ENCODE measurements around the gene PRKD2. TPM values are rescaled to one million over a fixed set of nuclear protein-coding genes. Genes with fewer than 3 reads are reported as not detected.

PRKD2 gene
- total RNA-seq, 1 donor from 2014 or later: 69.3 TPM

DNA sequence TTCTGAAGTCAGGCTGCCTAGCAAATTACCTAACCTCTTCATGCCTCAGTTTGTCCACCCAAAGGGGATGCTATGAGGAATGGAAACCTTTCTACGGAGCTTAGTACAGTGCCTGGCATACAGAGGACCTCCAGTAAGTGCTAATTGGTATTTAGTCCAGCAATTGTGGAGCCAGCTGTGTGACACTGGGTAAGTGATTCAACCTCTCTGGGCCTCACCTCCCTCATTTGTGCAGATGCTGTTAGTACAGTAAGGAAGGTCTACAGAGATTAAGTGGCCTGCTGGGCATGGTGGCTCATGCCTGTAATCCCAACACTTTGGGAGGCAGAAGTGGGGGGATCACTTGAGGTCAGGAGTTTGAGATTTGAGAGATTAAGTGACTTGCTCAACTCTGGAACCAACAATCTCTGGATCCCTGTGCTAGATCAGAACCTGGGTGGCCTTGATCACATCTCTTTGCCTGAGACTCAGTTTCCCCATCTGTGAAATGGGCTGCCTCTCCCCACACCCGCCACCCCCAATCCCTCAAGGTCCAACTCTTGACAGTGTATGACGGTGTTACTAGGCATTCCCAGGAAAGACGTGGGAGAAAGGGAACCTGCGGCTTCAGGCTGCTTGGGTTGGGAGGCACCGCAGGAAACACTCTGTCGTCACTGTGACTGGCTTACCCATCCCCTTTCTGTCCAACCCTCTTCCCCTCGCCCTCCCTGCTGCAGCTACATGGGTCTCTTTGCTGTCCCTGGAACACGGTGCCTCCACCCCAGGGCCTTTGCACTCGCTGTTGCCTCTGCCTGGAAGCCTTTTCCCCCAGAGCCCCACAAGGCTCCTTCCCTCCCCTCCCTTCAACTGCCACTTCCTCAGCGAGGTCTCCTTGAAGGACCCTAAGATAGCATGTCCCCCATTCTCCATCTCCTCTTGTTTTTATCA, 18.3 kb downstream of the PRKD2 start:
- no peaks in the 10 kb centered on the region for H3K27me3 Mint-ChIP-seq

DNA sequence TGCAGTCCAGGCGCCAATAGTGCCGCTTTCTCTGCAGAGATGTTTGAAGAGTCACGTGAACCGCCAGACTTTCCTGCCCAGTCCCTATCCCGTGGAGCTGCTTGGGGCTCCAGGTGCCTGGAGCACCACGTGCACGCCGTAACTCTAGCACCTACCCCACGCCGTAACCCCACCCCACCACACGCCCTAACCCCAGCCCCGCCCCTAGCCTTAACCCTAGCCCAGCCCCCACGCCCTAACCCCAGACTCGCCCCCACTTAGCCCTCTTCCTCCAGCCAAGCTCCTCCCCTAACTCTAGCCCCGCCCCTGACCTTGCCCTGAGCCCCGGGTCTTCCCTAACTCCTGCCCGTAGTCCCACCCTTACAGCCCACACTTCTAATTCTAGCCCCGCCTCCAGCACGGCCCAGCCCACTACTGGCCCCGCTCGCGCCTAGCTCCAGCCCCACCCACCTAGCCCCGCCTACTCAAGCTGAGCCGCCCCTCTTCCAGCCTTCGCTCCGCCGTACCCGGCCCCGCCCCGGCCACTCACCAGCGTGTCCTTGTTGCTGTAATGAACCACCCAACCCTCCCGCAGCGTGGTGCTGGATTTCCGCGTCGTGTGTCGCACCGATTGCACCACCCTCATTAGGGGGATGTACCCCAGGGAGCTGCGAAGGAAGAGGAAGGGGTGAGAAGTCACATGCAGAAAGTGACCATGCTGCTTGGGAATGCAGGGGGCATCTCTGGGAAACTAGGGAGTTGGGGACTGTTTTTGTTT, 19.5 kb downstream of the PRKD2 start:
- no peak overlapping the region for H3K4me3 Mint-ChIP-seq (ENCODE audit: low read depth)
- H3K9me3 Mint-ChIP-seq (ENCODE audit: low read depth): no peaks in the 10 kb centered on the region
- no peaks in the 10 kb centered on the region for H3K27me3 Mint-ChIP-seq
- H3K27ac Mint-ChIP-seq: no peak overlapping the region
- H3K36me3 Mint-ChIP-seq (ENCODE audit: insufficient read depth): peaks cover 37% of the 10 kb centered on the region
- TF ChIP-seq, protein P1, sequence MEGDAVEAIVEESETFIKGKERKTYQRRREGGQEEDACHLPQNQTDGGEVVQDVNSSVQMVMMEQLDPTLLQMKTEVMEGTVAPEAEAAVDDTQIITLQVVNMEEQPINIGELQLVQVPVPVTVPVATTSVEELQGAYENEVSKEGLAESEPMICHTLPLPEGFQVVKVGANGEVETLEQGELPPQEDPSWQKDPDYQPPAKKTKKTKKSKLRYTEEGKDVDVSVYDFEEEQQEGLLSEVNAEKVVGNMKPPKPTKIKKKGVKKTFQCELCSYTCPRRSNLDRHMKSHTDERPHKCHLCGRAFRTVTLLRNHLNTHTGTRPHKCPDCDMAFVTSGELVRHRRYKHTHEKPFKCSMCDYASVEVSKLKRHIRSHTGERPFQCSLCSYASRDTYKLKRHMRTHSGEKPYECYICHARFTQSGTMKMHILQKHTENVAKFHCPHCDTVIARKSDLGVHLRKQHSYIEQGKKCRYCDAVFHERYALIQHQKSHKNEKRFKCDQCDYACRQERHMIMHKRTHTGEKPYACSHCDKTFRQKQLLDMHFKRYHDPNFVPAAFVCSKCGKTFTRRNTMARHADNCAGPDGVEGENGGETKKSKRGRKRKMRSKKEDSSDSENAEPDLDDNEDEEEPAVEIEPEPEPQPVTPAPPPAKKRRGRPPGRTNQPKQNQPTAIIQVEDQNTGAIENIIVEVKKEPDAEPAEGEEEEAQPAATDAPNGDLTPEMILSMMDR (IDR thresholded peaks at IDR 0.05; ENCODE audit: unreplicated experiment): no peak
- H3K4me1 Mint-ChIP-seq (ENCODE audit: low read depth): no peaks in the 10 kb centered on the region
- DNase-seq (ENCODE audit: low spot score, unreplicated experiment): peak; percentile 63

More for the DNA sequence above, 18.3 kb downstream of the PRKD2 start:
- no peak overlapping the region for H3K4me3 Mint-ChIP-seq (ENCODE audit: low read depth)
- H3K36me3 Mint-ChIP-seq (ENCODE audit: insufficient read depth): peaks cover 31% of the 10 kb centered on the region
- H3K4me1 Mint-ChIP-seq (ENCODE audit: low read depth): no peaks in the 10 kb centered on the region
- TF ChIP-seq, protein P1 (IDR thresholded peaks at IDR 0.05; ENCODE audit: unreplicated experiment): no peak
- peak overlapping the region; percentile 63 for H3K27ac Mint-ChIP-seq
- no peaks in the 10 kb centered on the region for H3K9me3 Mint-ChIP-seq (ENCODE audit: low read depth)
- no peak for DNase-seq (ENCODE audit: low spot score, unreplicated experiment)

DNA sequence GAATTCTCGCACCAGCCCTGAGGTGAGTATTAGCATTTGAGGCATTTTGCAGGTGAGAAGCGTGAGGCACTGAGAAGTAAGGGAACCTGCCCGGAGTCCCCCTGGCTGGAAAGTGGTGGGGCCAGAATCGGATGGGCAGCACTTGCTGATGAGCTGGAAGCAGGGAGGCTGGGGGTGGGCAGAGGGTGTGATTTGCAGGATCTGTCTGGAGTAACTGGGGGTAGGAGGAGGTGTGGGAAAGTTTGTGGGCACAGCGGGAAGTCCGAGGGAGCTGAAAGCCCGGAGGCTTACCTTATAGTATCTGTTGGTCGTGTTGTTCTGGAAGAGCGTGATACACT, 20.1 kb downstream of the PRKD2 start:
- H3K4me1 Mint-ChIP-seq (ENCODE audit: low read depth): no peaks in the 10 kb centered on the region
- DNase-seq (ENCODE audit: low spot score, unreplicated experiment): no peak
- no peak overlapping the region for H3K4me3 Mint-ChIP-seq (ENCODE audit: low read depth)
- H3K27me3 Mint-ChIP-seq: no peaks in the 10 kb centered on the region
- peaks cover 40% of the 10 kb centered on the region for H3K36me3 Mint-ChIP-seq (ENCODE audit: insufficient read depth)
- H3K27ac Mint-ChIP-seq: no peak overlapping the region
- TF ChIP-seq, protein P1 (IDR thresholded peaks at IDR 0.05; ENCODE audit: unreplicated experiment): no peak
- H3K9me3 Mint-ChIP-seq (ENCODE audit: low read depth): no peaks in the 10 kb centered on the region

DNA sequence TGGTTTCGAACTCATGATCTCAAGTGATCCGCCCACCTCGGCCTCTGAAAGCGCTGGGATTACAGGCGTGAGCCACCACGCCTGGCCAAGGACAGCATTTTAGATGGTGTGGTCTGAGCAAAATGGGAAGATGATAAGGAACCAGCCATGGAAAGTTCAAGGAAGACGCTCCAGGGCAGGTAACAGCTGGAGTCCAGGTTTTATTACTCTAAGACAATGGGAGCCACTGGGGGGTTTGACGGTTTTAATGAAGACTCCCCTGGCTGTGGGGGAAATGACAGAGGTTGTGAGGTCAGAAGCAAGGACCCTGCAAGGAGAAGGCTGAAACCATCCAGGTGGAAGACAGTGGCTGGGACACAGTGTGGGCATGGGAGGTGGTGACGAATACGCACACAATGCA, 20.9 kb downstream of the PRKD2 start:
- TF ChIP-seq, protein P1 (IDR thresholded peaks at IDR 0.05; ENCODE audit: unreplicated experiment): no peak
- H3K27ac Mint-ChIP-seq: no peak overlapping the region
- no peaks in the 10 kb centered on the region for H3K4me1 Mint-ChIP-seq (ENCODE audit: low read depth)
- no peak overlapping the region for H3K4me3 Mint-ChIP-seq (ENCODE audit: low read depth)
- DNase-seq (ENCODE audit: low spot score, unreplicated experiment): no peak
- peaks cover 44% of the 10 kb centered on the region for H3K36me3 Mint-ChIP-seq (ENCODE audit: insufficient read depth)
- no peaks in the 10 kb centered on the region for H3K9me3 Mint-ChIP-seq (ENCODE audit: low read depth)
- no peaks in the 10 kb centered on the region for H3K27me3 Mint-ChIP-seq

DNA sequence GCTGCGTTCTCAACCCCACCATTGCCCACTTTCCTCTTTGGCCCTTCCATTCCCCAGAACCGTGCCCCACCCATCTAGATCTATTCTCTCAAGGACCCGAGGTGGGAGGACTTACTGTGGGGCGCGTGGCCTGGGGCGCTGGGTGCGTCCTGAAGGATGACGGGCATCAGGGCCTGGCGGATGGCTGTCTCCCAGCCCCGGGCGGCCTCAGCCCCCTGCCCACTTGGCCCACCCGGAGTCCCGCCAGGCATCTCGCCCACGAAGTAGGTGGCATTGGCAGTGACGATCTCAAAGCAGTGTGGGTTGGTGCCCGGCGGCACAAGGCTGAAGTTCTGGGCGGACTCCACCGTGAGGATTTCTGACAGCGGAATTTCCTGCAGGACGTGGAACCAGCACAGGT, 23.2 kb downstream of the PRKD2 start:
- H3K27ac Mint-ChIP-seq: no peak overlapping the region
- no peaks in the 10 kb centered on the region for H3K4me1 Mint-ChIP-seq (ENCODE audit: low read depth)
- H3K36me3 Mint-ChIP-seq (ENCODE audit: insufficient read depth): peaks cover 45% of the 10 kb centered on the region
- no peak for DNase-seq (ENCODE audit: low spot score, unreplicated experiment)
- no peaks in the 10 kb centered on the region for H3K27me3 Mint-ChIP-seq
- H3K9me3 Mint-ChIP-seq (ENCODE audit: low read depth): no peaks in the 10 kb centered on the region
- TF ChIP-seq, protein P1 (IDR thresholded peaks at IDR 0.05; ENCODE audit: unreplicated experiment): no peak
- no peak overlapping the region for H3K4me3 Mint-ChIP-seq (ENCODE audit: low read depth)
